ENCODE data around the gene BTRC. TPM values are rescaled to one million over a fixed set of nuclear protein-coding genes. Genes with fewer than 3 reads are reported as not detected.
"Not testable (repeated sequence)": the region's sequence is repeated elsewhere in the genome, so short reads cannot be mapped to it uniquely, and the experiment has no call there.

Gene BTRC
- total RNA-seq, 1 donor = 6.7 TPM

DNA sequence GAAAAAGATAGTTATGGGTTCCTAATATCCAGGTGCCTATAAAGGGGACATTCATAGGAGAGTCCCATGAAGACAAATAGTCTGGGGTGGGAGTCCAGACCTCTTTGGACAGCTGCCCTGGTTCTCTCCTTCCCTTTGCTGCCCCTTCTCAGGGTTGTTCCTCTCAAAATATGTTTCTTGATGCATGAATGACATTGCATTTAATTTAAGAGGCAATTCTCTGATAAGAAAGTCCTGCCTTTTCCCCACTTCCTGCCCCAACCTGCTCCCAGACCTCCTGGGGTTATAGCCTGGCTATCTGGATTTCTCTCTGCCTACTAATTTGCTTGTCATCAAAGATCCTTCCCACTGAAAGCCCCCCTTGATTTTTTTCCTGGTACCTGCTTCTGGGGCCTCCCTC lies 12.5 kb upstream of the BTRC start:
- no peak for DNase-seq (ENCODE audit: low read depth in 2 of 3, low spot score in 2 of 3)

DNA sequence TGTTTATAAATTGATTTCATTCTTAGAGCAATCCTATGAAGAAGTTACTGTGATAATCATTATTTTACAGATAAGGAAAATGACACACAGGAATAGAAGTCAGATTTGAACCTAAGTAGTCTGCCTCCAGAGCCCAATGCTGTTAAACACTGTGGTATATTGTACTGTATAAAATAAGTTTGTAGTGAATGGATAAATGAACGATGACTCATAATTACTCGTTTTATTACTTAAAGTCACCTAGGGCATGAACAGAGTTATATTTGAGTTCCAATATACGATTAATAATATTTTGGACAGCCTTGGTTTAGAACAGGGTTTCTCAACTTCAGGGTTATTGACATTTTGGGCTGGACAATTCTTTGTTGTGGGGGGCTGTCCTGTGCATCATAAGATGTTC lies 7.8 kb upstream of the BTRC start:
- DNase-seq (ENCODE audit: low read depth in 2 of 3, low spot score in 2 of 3) = no peak

DNA sequence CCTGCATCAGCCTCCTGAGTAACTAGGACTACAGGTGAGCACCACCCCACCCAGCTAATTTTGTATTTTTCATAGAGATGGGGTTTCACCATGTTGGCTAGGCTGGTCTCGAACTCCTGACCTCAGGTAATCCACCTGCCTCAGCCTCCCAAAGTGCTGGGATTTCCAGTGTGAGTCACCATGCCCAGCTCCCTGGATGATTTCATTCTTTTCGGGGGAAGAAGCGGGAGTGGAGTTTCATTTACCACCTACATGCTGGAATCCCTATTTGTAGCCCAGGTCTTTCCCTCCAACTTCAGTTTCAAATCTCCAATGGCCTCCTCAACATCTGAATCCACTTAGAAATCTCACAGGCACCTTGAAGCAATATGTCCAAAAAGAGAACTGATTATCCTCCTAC lies 2.9 kb upstream of the BTRC start:
- DNase-seq (ENCODE audit: low read depth in 2 of 3, low spot score in 2 of 3) = no peak

DNA sequence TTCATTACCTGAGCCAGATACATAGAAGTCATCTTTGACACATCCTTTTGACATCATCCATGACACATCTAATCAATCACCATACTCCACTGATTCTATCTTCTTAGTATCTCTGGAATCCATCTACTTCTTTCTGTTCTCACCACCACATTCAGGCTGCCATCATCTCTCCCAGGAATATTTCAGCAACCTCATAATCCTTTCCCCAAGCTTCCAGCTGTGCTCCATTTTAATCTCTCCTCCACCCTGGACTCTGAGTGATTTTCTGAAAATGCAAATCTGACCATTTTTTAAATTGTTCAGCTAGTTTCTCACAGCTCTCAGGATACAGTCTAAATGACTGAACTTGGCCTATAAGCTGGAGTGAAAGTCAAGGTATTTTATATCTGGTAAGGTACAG lies 2.5 kb upstream of the BTRC start:
- DNase-seq (ENCODE audit: low read depth in 2 of 3, low spot score in 2 of 3) = no peak

DNA sequence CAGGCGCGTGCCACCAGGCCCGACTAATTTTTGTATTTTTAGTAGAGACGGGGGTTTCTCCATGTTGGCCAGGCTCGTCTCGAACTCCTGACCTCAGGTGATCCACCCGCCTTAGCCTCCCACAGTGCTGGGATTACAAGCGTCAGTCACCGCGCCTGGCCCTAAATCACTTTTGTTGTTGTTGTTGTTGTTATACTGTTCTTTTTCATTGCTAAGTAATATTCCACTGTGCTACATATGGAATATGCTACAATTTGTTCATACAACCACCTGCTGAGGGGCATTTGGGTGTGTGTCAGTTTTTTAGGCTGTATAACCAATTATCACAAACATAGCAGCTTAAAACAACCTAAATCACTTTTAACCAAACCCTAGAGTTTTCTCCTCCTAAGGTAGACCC lies 1.1 kb upstream of the BTRC start:
- not testable (repeated sequence) for DNase-seq (ENCODE audit: low read depth in 2 of 3, low spot score in 2 of 3)

DNA sequence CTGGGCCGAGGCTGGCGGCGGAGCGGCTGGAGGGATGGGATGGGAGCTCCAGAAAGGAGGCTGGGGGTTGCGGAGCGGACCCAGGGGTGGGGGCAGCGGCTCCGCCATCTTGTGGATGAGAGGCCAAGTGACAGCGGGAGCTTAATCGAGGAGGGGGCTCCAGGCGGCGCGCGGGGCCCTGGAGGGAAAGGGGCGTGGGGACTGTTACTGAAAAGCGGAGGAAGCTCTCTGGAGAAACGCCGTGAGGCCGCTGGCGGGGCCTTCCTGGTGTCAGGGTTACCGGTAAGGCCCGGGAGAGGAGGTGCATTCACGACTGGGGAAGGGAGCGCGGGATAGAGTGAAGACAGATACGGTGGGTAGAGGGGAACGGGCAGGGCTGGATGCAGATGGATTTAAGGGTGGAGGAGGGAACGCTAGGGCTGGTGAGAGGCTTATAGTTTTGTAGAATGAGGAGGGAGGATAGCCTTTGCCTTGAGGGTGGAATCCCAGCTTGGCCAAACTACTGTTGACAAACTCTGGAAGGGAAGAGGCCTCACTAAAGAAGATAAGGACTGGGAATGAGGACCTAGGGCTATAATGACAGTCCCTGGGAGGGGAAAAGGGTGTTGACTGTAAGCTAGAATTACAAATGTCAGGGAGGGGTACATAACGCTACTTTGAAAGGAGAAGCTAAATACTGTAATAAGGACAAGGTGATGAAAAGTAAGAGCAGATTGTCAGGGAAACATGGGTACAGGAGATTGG lies 535 bp downstream of the BTRC start:
- peak in 2 of 3 donors; percentile 59 to 65 for DNase-seq (ENCODE audit: low read depth in 2 of 3, low spot score in 2 of 3)

DNA sequence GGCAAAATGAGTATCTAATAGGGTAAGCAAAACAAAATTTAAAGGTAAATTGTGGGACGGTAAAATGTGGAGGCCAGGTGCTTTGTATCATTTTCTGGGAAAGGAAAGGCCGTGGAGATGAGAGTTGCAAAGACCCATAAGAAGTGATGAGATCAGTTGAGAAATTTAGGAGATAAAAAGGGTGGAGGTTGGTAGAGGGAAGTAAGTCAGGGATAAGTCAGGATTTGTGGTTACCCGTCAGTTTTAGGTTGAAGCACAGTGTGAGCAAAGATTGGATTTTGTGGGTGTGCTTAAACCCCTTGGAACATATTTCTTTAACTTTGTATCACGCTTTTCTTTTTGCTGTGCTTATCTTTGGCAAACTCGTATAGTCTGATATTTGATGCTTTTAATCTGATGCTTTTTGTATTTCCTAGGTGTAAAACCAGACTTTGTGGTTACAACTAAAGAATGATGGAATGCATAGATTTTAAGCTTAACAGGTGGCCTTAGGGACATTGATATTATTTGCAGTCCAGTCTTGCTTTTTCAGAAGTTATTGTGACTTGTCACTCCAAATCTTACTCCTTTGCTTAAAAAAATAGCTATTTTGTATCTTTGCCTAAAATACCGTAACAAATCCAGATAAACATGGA lies 1.2 kb downstream of the BTRC start:
- no peak for DNase-seq (ENCODE audit: low read depth in 2 of 3, low spot score in 2 of 3)

DNA sequence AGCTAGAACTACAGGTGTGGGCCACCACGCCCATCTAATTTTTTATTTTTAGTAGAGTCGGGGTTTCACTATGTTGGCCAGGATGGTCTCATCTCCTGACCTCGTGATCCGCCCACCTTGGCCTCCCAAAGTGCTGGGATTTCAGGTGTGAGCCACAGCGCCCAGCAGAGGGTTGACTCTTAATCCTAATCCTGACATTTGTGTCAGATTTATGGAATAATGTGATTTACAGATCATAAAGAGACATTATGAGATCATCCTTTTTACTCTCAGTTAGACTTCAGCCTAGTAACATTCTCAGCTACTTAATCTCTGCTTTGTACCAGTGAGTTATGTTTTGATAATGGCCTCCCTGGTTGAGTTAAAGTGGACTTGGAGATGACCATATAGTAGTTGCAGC lies 2.2 kb downstream of the BTRC start:
- DNase-seq (ENCODE audit: low read depth in 2 of 3, low spot score in 2 of 3) = no peak

DNA sequence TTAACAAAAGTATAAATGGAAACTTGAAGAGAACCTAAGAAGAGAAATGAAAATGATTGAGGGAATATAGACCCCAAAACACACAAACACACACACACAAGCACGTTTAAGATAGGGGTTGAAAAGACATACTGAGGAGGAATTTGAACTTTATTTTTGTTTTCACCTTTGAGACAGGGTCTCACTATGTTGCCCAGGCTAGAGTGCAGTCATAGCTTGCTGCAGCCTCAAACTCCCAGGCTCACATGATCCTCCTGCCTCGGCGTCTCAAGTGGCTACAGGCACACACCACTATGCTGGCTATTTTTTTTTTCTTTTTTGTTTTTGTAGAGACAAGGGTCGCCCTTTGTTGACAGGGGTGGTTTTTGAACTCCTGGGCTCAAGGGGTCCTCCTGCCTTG lies 4.0 kb downstream of the BTRC start:
- DNase-seq (ENCODE audit: low read depth in 2 of 3, low spot score in 2 of 3) = no peak

DNA sequence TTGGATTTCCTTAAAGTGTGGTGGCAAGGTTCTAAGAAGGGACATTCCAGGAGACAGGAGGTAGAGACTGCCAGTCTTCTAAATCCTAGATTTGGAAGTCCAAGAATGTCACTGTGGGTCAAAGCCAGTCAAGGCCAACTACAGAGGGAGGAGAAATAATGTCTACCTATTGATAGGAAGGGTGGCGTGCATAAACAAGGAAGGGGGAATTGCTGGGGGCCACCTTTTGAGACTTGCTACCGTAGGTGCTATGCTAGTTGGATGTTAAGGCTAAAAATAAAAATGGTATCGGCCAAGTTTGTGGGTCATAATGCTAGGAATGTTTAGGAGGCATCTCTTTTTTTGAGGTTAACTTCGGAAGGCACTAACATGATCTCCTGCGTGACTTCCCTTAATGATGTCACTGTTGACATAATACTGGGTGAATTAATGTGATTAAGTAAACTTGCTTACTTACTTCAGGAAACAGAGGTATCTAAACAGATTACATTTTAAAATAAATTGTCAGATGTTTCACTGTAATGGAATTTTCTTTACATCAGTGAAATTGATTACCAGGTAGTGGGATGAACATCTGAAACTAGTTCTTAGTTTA lies 4.8 kb downstream of the BTRC start:
- DNase-seq (ENCODE audit: low read depth in 2 of 3, low spot score in 2 of 3) = no peak

DNA sequence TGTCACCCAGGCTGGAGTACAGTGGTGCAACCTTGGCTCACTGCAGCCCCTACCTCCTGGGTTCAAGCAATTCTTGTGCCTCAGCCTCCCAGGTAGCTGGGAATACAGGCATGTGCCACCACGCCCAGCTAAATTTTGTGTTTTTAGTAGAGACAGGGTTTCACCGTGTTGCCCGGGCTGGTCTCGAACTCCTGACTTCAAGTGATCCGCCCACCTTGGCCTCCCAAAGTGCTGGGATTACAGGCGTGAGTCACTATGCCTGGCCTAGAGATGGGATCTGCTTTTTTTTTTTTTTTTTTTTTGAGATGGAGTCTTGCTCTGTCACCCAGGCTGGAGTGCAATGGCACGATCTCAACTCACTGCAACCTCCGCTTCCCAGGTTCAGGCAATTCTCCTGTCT lies 6.1 kb downstream of the BTRC start:
- not testable (repeated sequence) for DNase-seq (ENCODE audit: low read depth in 2 of 3, low spot score in 2 of 3)

DNA sequence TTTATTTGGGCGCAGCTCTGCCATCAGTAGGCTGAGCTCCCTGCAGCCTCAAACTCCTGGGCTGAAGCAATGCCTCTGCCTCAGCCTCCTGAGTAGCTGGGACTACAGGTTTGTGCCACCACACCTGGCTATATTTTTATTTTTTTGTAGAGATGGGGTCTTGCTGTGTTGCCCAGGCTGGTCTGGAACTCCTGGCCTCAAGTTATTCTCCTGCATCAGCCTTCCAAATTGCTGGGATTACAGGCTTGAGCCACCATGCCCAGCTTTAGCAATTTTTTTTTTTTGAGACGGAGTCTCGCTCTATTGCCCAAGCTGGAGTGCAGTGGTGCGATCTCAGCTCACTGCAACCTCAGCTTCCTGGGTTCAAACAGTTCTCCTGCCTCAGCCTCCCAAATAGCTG lies 6.9 kb downstream of the BTRC start:
- DNase-seq (ENCODE audit: low read depth in 2 of 3, low spot score in 2 of 3) = not testable (repeated sequence)

DNA sequence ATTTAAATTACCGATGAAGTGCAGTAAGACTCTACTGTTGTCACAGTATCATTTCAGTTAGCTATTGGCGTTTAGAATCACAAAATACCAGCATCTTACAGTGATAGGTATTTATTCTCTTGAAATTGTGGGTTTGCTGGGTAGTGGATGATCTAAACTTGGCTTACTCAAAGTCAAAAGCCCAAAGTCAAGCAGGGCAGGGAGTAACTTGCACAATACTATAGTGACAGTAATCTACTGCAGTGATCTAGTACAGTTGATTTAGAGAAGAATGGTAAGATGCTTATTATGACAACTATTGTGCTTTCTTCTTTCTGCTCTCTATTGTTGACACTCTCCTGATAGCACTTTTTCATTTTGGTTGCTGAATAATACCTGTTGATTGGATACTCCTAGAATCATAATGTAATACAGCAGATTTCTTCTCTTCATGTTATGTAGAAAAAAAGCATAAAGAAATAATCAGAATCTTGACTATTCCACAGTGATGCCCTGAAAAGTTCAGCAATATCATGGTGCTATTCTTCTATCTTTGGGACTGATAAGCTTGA lies 10.0 kb downstream of the BTRC start:
- no peak for DNase-seq (ENCODE audit: low read depth in 2 of 3, low spot score in 2 of 3)

DNA sequence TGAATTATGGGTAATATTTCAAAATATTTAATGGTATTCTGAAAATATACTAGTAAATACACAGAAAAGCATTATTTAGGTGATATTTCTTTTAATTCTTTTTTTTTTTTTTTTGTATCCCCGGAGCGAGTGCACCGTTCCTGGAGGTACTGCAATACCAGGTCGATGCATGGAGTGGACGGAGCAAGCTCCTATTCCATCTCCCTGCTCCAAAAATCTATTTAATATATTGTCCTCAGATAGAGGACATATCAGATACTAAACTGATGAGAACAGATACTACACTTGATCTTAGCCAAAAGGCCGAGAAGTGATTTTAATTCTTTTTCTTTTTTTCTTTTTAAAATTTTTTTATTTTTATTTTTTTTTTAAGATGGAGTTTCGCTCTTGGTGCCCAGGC lies 10.8 kb downstream of the BTRC start:
- DNase-seq (ENCODE audit: low read depth in 2 of 3, low spot score in 2 of 3) = no peak

DNA sequence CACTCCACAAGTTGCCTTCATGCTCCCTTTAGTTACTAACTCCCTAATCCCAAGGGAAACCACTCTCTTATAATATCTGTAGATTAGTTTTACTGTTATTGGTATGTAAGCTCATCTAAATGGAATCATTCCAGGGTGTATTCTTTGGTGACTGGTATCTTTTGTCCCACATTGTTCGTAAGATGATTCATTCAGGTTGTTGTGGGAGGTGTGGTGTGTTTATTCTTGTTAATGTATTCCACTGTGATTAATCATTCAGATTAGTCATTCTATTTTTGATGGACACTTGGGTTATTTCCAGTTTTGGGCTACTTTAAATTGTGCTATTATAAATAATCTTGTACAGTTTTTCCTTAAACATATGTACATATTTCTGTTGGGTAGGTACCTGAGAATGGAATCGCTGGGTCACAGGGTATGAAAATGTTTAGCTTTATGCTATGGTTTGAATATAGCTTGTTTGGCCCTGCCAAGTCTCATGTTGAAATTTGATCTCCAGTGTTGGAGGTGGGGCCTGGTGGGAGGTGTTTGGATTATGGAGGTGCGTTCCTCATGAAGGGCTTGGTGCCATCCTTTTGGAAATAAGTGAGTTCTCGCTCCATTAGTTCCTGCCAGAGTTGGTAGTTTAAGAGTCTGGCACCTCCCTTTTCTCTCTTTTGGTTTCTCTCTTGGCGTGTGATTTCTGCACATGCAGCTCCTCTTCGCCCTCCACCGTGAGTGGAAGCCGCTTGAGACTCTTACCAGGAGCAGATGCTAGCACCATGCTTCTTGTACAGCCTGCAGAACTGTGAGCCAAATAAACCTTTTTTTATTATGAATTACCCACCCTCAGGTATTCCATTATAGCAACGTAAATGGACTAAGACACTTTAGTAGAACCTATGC lies 13.8 kb downstream of the BTRC start:
- no peak for DNase-seq (ENCODE audit: low read depth in 2 of 3, low spot score in 2 of 3)

DNA sequence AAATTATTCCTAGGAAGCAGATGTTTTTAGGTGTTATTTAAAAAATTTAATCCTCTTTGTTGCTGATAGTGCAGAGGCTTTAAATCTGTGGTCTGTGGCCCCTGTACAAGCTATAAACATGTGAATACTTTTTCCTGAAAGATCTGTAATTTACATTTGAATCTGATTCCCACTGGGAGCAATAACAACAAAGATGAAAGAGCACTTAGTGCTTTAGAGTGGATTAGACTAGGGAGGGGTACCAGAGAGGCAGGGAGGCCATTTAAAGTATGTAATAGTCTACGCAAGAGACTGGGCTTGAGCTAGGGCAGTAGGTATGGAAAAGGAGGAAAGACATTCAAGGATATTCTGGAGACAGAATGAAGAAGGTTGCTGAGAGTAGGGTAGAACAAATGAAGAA lies 19.1 kb downstream of the BTRC start:
- no peak for DNase-seq (ENCODE audit: low read depth in 2 of 3, low spot score in 2 of 3)

DNA sequence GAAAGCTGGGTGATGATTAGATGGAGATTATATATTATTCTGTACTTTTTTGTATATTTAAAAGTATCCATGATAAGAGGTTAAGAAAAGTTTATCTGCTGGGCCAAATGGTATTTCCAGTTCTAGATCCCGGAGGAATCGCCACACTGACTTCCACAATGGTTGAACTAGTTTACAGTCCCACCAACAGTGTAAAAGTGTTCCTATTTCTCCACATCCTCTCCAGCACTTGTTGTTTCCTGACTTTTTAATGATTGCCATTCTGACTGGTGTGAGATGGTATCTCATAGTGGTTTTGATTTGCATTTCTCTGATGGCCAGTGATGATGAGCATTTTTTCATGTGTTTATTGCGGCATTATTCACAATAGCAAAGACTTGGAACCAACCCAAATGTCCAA lies 20.0 kb downstream of the BTRC start:
- not testable (repeated sequence) for DNase-seq (ENCODE audit: low read depth in 2 of 3, low spot score in 2 of 3)

DNA sequence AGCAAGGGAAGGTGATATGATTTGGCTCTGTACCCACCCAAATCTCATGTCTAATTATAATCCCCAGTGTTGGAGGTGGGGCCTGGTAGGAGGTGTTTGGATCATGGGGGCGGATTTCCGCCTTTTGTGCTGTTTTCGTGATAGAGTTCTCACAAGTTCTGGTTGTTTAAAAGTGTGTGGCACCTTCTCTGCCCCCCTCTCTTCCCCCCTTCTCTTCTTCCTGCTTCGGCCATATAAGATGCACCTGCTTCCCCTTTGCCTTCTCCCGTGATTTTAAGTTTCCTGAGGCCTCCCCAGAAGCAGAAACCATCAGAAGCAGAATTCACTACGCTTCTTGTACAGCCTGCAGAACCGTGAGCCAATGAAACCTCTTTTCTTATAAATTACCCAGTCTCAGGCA lies 21.1 kb downstream of the BTRC start:
- DNase-seq (ENCODE audit: low read depth in 2 of 3, low spot score in 2 of 3) = peak in 1 of 3 donors; percentile 47

DNA sequence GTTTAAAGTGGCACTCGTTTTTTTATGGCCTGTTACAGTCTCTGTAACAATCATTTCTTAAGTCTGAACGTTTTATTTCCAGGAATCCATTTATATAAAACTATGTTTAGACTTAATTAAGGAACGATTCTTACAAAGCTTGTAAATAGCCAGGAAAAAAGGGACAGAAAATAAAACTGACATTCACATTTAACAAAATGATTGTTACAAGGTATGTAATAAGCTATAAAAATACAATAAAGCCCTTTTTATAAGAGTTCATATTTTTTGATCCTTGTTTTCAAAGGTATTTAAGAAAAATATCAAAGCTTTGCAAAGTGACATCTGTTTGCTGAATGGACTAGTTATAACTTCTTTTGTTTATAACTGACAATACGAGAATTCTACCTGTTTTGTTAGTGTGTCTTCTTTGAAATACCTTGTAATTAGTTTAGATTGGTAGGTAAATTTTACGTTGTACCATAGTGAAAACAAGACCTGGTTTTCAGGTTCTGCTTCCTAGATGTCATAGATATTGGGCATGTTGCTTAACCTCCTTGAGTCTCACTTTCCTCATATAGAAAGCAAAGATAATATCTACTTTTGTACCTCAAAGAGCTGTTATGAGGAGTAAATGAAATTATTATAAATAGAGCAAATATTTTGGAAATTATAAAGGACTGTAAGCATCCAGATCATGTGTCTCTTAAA lies 25.8 kb downstream of the BTRC start:
- DNase-seq (ENCODE audit: low read depth in 2 of 3, low spot score in 2 of 3) = no peak

DNA sequence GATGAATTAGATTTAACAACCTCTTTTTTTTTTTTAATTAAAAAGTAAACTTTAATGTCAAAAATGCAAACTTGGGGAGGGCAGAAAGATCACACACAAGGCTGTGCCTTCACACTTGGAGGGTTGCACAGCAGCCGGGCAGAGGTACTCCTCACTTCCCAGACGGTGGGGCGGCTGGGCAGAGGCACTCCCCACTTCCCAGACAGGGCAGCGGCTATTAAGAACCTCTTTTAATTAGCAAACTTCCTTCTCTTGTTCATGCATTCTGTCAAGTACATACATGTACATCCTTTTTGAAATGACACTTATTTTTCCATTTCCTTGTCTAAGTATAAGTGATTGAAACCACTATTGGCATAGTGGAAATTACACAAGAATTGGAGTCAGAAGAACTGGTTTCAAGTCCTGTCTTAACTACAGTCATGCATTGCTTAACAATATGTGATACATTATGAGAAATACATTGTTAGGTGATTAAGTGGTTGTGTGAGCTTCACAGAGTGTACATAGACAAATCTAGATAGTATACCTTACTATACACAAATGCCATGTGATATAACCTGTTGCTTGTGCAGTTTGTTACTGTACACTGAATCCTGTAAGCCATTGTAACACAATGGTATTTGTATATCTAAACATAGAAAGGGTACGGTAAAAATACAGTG lies 26.5 kb downstream of the BTRC start:
- DNase-seq (ENCODE audit: low read depth in 2 of 3, low spot score in 2 of 3) = no peak
